GM12878 (cell line): ENCODE results near the gene PSMB10.

Experiments
- NBN ChIP-seq: fragments of 450-650 bp; IDR thresholded peaks from 2 replicates; pipeline ENCODE4 v1.6.1; 2016
- RCOR1 ChIP-seq: conservative IDR thresholded peaks from 2 replicates; pipeline ENCODE4 v1.6.1; 2012; ENCODE audit warnings: low read depth, low read length, improper control_type of control experiment
- TCF7 ChIP-seq: IDR thresholded peaks from 2 replicates; pipeline ENCODE4 v1.6.1; 2014; ENCODE audit warnings: antibody characterized with exemption, borderline replicate concordance

GRCh38 chr16:67965668-67966548 is 29.3 kb upstream of the PSMB10 start:
- no peak for TF ChIP-seq NBN
- no peak for TF ChIP-seq RCOR1
- no peak for TF ChIP-seq TCF7
